ENCODE data around the gene GLT1D1.

The GLT1D1 gene

GRCh38 chr12:129025055-129025454 is 171.8 kb downstream of the GLT1D1 start:
- TF ChIP-seq CTCF (IDR thresholded peaks at IDR 0.05; ENCODE audit: low read length, missing control alignments) = no peak
- H3K4me3 ChIP-seq (replicated peaks; ENCODE audit: low read depth, low read length) = no peak overlapping the region
- no peak for DNase-seq (ENCODE audit: low read depth)

GRCh38 chr12:129028844-129029243 is 175.6 kb downstream of the GLT1D1 start:
- no peak overlapping the region for H3K4me3 ChIP-seq (replicated peaks; ENCODE audit: low read depth, low read length)
- no peak for DNase-seq (ENCODE audit: low read depth)
- TF ChIP-seq CTCF (IDR thresholded peaks at IDR 0.05; ENCODE audit: low read length, missing control alignments) = no peak
